Fibroblast of the aortic adventitia (primary cell): Measurements from ENCODE around the gene ANKRD50. TPM values are rescaled to one million over a fixed set of nuclear protein-coding genes. Genes with fewer than 3 reads are reported as not detected.

Experiments used
- DNase-seq: peaks from one replicate; pipeline ENCODE4 v3.0.0-alpha.2; 2010; ENCODE audit warnings: low read depth
- H3K4me3 ChIP-seq: 2 replicates; pipeline ENCODE4 v1.5.1; 2011; ENCODE audit warnings: low read depth, mild to moderate bottlenecking, control low read depth, low read length, moderate library complexity
- total RNA-seq: library from RNA; depleted of rRNA; stranded (reverse); fragments of >200 nt; gene quantifications from 2 replicates; pipeline ENCODE4 v1.2.3, GENCODE V29; 2012; ENCODE audit warnings: low replicate concordance
- TF ChIP-seq, protein P1 (sequence below): IDR thresholded peaks from 2 replicates; pipeline ENCODE4 v1.5.1; 2011; ENCODE audit warnings: mild to moderate bottlenecking, low read length, control low read depth, inconsistent platforms; ENCODE audit not compliant: insufficient read depth

The ANKRD50 gene
- total RNA-seq, 1 donor, result 23.4 TPM

- TF ChIP-seq, protein P1, sequence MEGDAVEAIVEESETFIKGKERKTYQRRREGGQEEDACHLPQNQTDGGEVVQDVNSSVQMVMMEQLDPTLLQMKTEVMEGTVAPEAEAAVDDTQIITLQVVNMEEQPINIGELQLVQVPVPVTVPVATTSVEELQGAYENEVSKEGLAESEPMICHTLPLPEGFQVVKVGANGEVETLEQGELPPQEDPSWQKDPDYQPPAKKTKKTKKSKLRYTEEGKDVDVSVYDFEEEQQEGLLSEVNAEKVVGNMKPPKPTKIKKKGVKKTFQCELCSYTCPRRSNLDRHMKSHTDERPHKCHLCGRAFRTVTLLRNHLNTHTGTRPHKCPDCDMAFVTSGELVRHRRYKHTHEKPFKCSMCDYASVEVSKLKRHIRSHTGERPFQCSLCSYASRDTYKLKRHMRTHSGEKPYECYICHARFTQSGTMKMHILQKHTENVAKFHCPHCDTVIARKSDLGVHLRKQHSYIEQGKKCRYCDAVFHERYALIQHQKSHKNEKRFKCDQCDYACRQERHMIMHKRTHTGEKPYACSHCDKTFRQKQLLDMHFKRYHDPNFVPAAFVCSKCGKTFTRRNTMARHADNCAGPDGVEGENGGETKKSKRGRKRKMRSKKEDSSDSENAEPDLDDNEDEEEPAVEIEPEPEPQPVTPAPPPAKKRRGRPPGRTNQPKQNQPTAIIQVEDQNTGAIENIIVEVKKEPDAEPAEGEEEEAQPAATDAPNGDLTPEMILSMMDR, result no peak
- DNase-seq, result no peak
- H3K4me3 ChIP-seq, result no peak overlapping the region
Measured at GRCh38 chr4:124632439-124632838, 80.1 kb downstream of the ANKRD50 start.

GRCh38 chr4:124631760-124632159 is 80.8 kb downstream of the ANKRD50 start:
- H3K4me3 ChIP-seq, result no peak overlapping the region
- DNase-seq, result peak; percentile 98
- TF ChIP-seq, protein P1, result no peak

- no peak overlapping the region for H3K4me3 ChIP-seq
- TF ChIP-seq, protein P1, result no peak
- no peak for DNase-seq
Measured at GRCh38 chr4:124629681-124630080, 82.9 kb downstream of the ANKRD50 start.
